GM12878 (cell line): Measurements from ENCODE around the gene PTPRJ. TPM values are rescaled to one million over a fixed set of nuclear protein-coding genes. Genes with fewer than 3 reads are reported as not detected.

Experiments used
- ATAC-seq: fragments of 200-7000 bp; cut with Tn5 transposase; 3 replicates; pipeline ENCODE4 v1.9.1; 2020; ENCODE audit warnings: mild to moderate bottlenecking, moderate library complexity
- BruUV-seq: library from RNA; stranded (reverse); fragments of 400-500 nt; replicated peaks from 2 replicates; lab custom pipeline; 2021; lab: Mats Ljungman, UMichigan
- CTCF ChIA-PET: fragments of 300-600 bp; sonication (Branson Sonifier 250); formaldehyde crosslinking; extraction: SDS; loops from one replicate; lab custom pipeline; 2021; ENCODE audit warnings: inconsistent platforms; lab: Yijun Ruan, JAX
- POLR2A ChIA-PET: fragments of 350-600 bp; formaldehyde crosslinking; extraction: SDS; loops from one replicate; lab custom pipeline; 2021; ENCODE audit warnings: inconsistent platforms; lab: Charles Lee
- RAD21 ChIA-PET: fragments of 300-600 bp; sonication (Branson Sonifier 250); formaldehyde crosslinking; loops from one replicate; lab custom pipeline; 2023; ENCODE audit warnings: antibody characterized with exemption; ENCODE audit not compliant: unreplicated experiment; lab: Charles Lee
- SMC1A ChIA-PET: fragments of 300-600 bp; sonication (Branson Sonifier 250); formaldehyde crosslinking; loops from one replicate; lab custom pipeline; 2023; ENCODE audit not compliant: unreplicated experiment, uncharacterized antibody; lab: Charles Lee
- DNase-seq: peaks from one replicate; pipeline ENCODE4 v3.0.0-alpha.2; 2011; ENCODE audit warnings: low read depth, low spot score
- FAIRE-seq: peaks from 3 replicates; lab custom pipeline; 2011; peaks lifted over from hg19 to GRCh38; lab: Jason Lieb, UNC
- H2AFZ ChIP-seq: 2 replicates; pipeline ENCODE4 v1.6.0; 2011; ENCODE audit warnings: low read depth, low read length, control low read depth; ENCODE audit not compliant: control insufficient read depth
- H3K27ac ChIP-seq: 2 replicates; pipeline ENCODE4 v1.5.1; 2011; ENCODE audit warnings: control low read depth; ENCODE audit not compliant: control insufficient read depth, insufficient read depth
- H3K27me3 ChIP-seq, 2 experiments: replicated peaks in 1 of 2; 2 replicates each; pipeline versions ENCODE4 v1.6.0 to v1.6.1; 2011; ENCODE audit warnings: low read length in 1 of 2; ENCODE audit not compliant: control insufficient read depth in 2 of 2, insufficient read depth in 2 of 2
- H3K36me3 ChIP-seq, 2 experiments: 2 replicates each; pipeline ENCODE4 v1.5.1; 2011; ENCODE audit warnings: low read length in 1 of 2; ENCODE audit not compliant: control insufficient read depth in 2 of 2, insufficient read depth in 2 of 2
- H3K4me1 ChIP-seq: 2 replicates; pipeline ENCODE4 v1.6.1; 2011; ENCODE audit warnings: mild to moderate bottlenecking, low read length, moderate library complexity, mixed read lengths; ENCODE audit not compliant: control insufficient read depth, insufficient read depth
- H3K4me2 ChIP-seq: 2 replicates; pipeline ENCODE4 v1.6.0; 2011; ENCODE audit warnings: control low read depth; ENCODE audit not compliant: control insufficient read depth, insufficient read depth
- H3K4me3 ChIP-seq: fragments of 200-600 bp; sonication (generic); 2 replicates; pipeline ENCODE4 v1.5.1; 2016
- H3K79me2 ChIP-seq: 2 replicates; pipeline ENCODE4 v1.6.0; 2011; ENCODE audit warnings: low read length; ENCODE audit not compliant: control insufficient read depth, insufficient read depth
- H3K9ac ChIP-seq: 2 replicates; pipeline ENCODE4 v1.8.0; 2011; ENCODE audit warnings: low read length, control low read depth, mixed read lengths; ENCODE audit not compliant: control insufficient read depth, insufficient read depth
- H3K9me3 ChIP-seq: replicated peaks from 3 replicates; pipeline ENCODE4 v1.5.1; 2011; ENCODE audit warnings: mild to moderate bottlenecking, low read length; ENCODE audit not compliant: control insufficient read depth, insufficient read depth
- H4K20me1 ChIP-seq: 2 replicates; pipeline ENCODE4 v1.6.0; 2011; ENCODE audit not compliant: control insufficient read depth, insufficient read depth
- EED ChIP-seq: sonication (generic); IDR thresholded peaks from 2 replicates; pipeline ENCODE4 v1.6.1; 2016; ENCODE audit warnings: antibody characterized with exemption, low read depth
- FOXM1 ChIP-seq: IDR thresholded peaks from 2 replicates; pipeline ENCODE4 v1.6.1; 2012; ENCODE audit warnings: low read depth, mild to moderate bottlenecking, inconsistent platforms, low read length, moderate library complexity
- JUNB ChIP-seq: IDR thresholded peaks from 2 replicates; pipeline ENCODE4 v1.6.1; 2016; ENCODE audit warnings: antibody characterized with exemption, mild to moderate bottlenecking
- MYC ChIP-seq: IDR thresholded peaks from 2 replicates; pipeline ENCODE4 v1.6.1; 2011; ENCODE audit warnings: mild to moderate bottlenecking, low read length, moderate library complexity, inconsistent platforms; ENCODE audit not compliant: insufficient read depth, insufficient replicate concordance, insufficient read length, severe bottlenecking
- NBN ChIP-seq: fragments of 450-650 bp; IDR thresholded peaks from 2 replicates; pipeline ENCODE4 v1.6.1; 2016
- SPI1 ChIP-seq: IDR thresholded peaks from 2 replicates; pipeline ENCODE4 v1.6.1; 2011; ENCODE audit warnings: low read depth, mild to moderate bottlenecking, low read length, moderate library complexity, borderline replicate concordance; ENCODE audit not compliant: insufficient read depth
- WGBS: methylation state at CpG from one replicate; pipeline ENCODE4 v1.1.6; 2016; ENCODE audit warnings: low lambda C conversion rate; ENCODE audit not compliant: insufficient replicate concordance, insufficient coverage; ENCODE audit errors: missing lambda C conversion rate; 5-methylcytosine and 5-hydroxymethylcytosine counted together
- in situ Hi-C: fragments of 300-500 bp; cut with MboI; formaldehyde crosslinking; loops from 9 replicates; pipeline ENCODE4 v1.14.3; 2018; ENCODE audit warnings: mixed read lengths
- intact Hi-C: fragments of 100-400 bp; cut with micrococcal nuclease; formaldehyde crosslinking; loops from one replicate; pipeline ENCODE4 v1.14.2; 2022; ENCODE audit not compliant: unreplicated experiment
- polyA plus RNA-seq, 11 experiments: library from polyadenylated mRNA; depleted of rRNA in 4 of 11; unstranded in 6 of 11; stranded (reverse) in 5 of 11; fragments of >200 nt; fragmentation: Nextera tagmentation in 4 of 11; fragmentation: Illumina TruSeq in 1 of 11; extraction: Ambion mirVana in 4 of 11; extraction: Trizol in 1 of 11; gene quantifications; 1 replicate in 1 of 11; 2 replicates in 10 of 11; pipeline versions ENCODE4 v1.2.1 to v1.2.3, GENCODE V29; 2011 to 2016; ENCODE audit warnings: inconsistent platforms in 2 of 11, missing spikeins in 2 of 11, low read depth in 1 of 11
- total RNA-seq, 4 experiments: library from RNA; depleted of rRNA in 3 of 4; stranded (reverse); fragments of >200 nt in 3 of 4; fragmentation: Illumina TruSeq in 1 of 4; extraction: Trizol in 1 of 4; gene quantifications; 2 replicates each; pipeline versions ENCODE4 v1.2.1 to v1.2.3, GENCODE V29; 2013 to 2021
- TF ChIP-seq, protein P1 (sequence below): fragments of 450-650 bp; IDR thresholded peaks from 2 replicates; pipeline ENCODE4 v1.6.1; 2017; ENCODE audit warnings: borderline replicate concordance

PTPRJ gene
- total and polyA plus RNA-seq, 10 of the 15 experiments (the other 5 are each of a cell fraction or from before 2014, with no cell fraction given), result 0.22 to 22.4 (median 7.4) TPM

DNA sequence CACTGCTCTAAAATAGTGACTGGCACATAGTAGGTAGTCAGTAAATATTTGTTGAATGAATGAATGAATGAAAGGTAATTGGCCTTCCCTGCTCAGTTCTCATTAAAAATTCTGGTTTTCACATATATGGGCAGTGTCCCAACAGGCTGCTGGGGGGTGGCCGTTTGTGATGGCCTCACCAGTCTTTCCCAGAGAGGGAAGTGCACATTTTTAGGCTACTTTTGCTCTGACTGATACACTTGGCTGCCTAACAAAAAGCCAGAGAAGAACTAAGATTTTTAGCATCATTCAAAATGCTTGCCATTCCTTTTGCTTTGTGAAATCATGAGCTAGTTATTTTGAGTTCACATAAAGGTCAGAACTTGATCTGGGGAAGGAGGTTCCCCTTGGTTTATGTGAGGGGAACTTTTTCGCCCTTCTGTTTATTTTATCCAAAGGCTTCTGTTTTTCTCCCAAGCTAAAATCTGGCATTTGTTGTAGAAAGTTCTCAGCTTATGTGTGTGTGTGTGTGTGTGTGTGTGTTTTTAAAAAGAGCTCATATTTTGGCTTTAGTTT, 83.1 kb downstream of the PTPRJ start:
- in situ Hi-C loops, result no loop called here
- RAD21 ChIA-PET, result interaction anchor here (0.6 to 1.1 kb wide), 3 partner anchors 40 to 46 kb away, joined by 3 read pairs; no protein-coding TSS in a partner anchor
- BruUV-seq, result no TSS peak
- Histone ChIP-seq H3K4me2 (peak overlapping the region; percentile 24; the same call in 1 of the 2 replicates), H2AFZ (no peak overlapping the region), H3K79me2 (no peaks in the 10 kb centered on the region), H4K20me1 (no peaks in the 10 kb centered on the region), H3K36me3 (no peaks in the 10 kb centered on the region), H3K9me3 (peaks cover 4% of the 10 kb centered on the region; the same call in 2 of the 3 replicates), H3K27ac (peak overlapping the region; percentile 56; the same call in 1 of the 2 replicates), H3K9ac (no peak overlapping the region), H3K4me3 (no peak overlapping the region), H3K4me1 (peaks cover 20% of the 10 kb centered on the region), H3K27me3 (no peaks in the 10 kb centered on the region)
- CTCF ChIA-PET, result interaction anchor here (0.9 to 1.0 kb wide), 2 partner anchors 12 to 46 kb away, joined by 4 to 5 read pairs; no protein-coding TSS in a partner anchor
- intact Hi-C loops, result no loop called here
- no peak for FAIRE-seq
- TF ChIP-seq JUNB (peak; percentile 41; the same call in 1 of the 2 replicates), NBN (0 out of 2 replicates have a peak, but pooled peaks have one; percentile 17), EED (peak; percentile 22; the same call in 1 of the 2 replicates), SPI1 (peak; percentile 46), MYC (no peak)
- SMC1A ChIA-PET, result interaction anchor here (0.8 to 1.0 kb wide), 2 partner anchors 36 to 43 kb away, joined by 3 read pairs; no protein-coding TSS in a partner anchor
- no peak for DNase-seq
- no peak for ATAC-seq
- WGBS, result 50% methylated on average over 2 of the region's 2 CpGs
- POLR2A ChIA-PET, result interaction anchor here (0.6 kb wide), 1 partner anchor 63 kb away, joined by 4 read pairs; no protein-coding TSS in a partner anchor

DNA sequence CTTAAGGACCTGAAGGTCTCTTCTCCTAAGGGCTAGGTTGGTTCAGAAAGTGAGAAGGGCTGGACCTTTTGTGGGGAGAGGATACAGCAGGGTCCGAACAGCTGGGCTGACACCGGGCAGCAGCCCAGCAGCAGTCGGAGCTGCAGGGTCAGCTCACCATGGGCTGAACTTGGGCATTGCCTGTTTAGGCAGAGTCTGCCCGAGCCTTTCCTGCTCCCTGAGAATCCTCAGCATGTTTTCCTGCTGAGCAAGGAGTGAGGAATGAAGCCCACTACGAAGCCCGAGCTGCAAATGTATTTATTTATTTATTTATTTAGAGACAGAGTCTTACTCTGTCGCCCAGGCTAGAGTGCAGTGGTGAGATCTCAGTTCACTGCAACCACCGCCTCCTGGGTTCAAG, 83.9 kb downstream of the PTPRJ start:
- ChIA-PET RAD21 (interaction anchor here (0.6 to 1.0 kb wide), 2 partner anchors 43 to 47 kb away, joined by 3 read pairs; no protein-coding TSS in a partner anchor), CTCF (interaction anchor here (0.9 kb wide), 1 partner anchor 45 kb away, joined by 5 read pairs; no protein-coding TSS in a partner anchor), POLR2A (no interaction called here), SMC1A (interaction anchor here (0.8 to 1.0 kb wide), 2 partner anchors 35 to 44 kb away, joined by 3 read pairs; no protein-coding TSS in a partner anchor)
- DNase-seq (no peak), ATAC-seq (no peak), FAIRE-seq (no peak)
- in situ Hi-C loops (no loop called here), intact Hi-C loops (no loop called here)
- H3K4me2 ChIP-seq, result peak overlapping the region; percentile 39; the same call in 1 of the 2 replicates
- no peaks in the 10 kb centered on the region for H3K27me3 ChIP-seq
- H3K79me2 ChIP-seq, result no peaks in the 10 kb centered on the region; the same call in 1 of the 2 replicates
- BruUV-seq, result no TSS peak
- H2AFZ ChIP-seq, result no peak overlapping the region
- H3K9ac ChIP-seq, result no peak overlapping the region
- no peak overlapping the region for H3K4me3 ChIP-seq
- H4K20me1 ChIP-seq, result no peaks in the 10 kb centered on the region
- WGBS, result 39% methylated on average over 8 of the region's 8 CpGs
- TF ChIP-seq, protein P1, sequence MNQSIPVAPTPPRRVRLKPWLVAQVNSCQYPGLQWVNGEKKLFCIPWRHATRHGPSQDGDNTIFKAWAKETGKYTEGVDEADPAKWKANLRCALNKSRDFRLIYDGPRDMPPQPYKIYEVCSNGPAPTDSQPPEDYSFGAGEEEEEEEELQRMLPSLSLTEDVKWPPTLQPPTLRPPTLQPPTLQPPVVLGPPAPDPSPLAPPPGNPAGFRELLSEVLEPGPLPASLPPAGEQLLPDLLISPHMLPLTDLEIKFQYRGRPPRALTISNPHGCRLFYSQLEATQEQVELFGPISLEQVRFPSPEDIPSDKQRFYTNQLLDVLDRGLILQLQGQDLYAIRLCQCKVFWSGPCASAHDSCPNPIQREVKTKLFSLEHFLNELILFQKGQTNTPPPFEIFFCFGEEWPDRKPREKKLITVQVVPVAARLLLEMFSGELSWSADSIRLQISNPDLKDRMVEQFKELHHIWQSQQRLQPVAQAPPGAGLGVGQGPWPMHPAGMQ, result no peak
- TF ChIP-seq FOXM1, result no peak
- H3K4me1 ChIP-seq, result peaks cover 20% of the 10 kb centered on the region
- H3K36me3 ChIP-seq, result no peaks in the 10 kb centered on the region
- peak overlapping the region; percentile 56 for H3K27ac ChIP-seq
- peaks cover 8% of the 10 kb centered on the region for H3K9me3 ChIP-seq
